Stimulated activated CD8-positive, alpha-beta memory T cell treated with anti-CD3 and anti-CD28 coated beads, Interleukin-7, amount 100 ng/mL, for 24 hours (primary cell): ENCODE results near the gene YPEL4.

Experiments used
- DNase-seq: peaks from one replicate; pipeline ENCODE4 v3.0.0-alpha.2; 2020; ENCODE audit warnings: low read depth

Gene YPEL4

GRCh38 chr11:57632116-57632515, 17.6 kb downstream of the YPEL4 start:
- DNase-seq, result no peak

DNA sequence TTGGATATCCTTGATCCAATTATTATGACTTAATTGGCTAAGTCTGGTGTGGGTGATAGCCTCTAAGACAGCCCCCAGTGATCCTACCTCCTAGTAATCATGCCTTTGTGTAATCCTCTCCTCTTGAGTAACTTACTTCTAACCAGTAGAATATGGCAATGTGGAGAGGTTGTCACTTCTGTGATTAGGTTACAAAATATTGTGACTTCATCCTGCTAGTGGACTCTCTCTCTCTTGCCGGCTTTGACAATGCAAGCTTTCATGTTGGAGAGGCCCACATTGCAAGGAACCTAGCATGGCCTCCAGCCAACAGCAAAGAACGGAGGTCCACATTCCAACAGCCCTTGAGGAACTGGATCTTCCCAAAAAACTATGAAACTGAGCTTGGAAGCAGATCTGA, 19.5 kb downstream of the YPEL4 start:
- no peak for DNase-seq

GRCh38 chr11:57626895-57627294, 22.8 kb downstream of the YPEL4 start:
- no peak for DNase-seq

DNA sequence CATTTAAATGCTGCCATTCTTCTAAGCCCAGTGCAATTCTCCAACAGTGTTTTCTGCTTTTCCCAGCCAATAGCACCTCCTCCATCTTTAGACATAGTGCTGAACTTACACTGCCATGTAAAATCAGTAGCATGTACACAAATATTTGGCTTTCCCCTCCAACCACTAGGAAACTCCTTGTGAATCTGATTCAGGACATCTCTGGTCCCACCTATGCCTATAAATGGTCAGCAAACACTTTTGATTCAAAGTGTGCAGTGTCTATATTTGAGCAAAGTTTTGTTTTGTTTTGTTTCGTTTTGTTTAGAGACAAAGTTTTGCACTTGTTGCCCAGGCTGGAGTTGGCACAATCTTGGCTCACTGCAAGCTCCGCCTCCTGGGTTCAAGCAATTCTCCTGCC, 24.8 kb downstream of the YPEL4 start:
- DNase-seq, result no peak

- DNase-seq, result no peak
Measured at GRCh38 chr11:57622263-57622662, 27.4 kb downstream of the YPEL4 start.

- no peak for DNase-seq
Measured at GRCh38 chr11:57620467-57620866, 29.2 kb downstream of the YPEL4 start.

GRCh38 chr11:57619331-57619730, 30.4 kb downstream of the YPEL4 start:
- no peak for DNase-seq

DNA sequence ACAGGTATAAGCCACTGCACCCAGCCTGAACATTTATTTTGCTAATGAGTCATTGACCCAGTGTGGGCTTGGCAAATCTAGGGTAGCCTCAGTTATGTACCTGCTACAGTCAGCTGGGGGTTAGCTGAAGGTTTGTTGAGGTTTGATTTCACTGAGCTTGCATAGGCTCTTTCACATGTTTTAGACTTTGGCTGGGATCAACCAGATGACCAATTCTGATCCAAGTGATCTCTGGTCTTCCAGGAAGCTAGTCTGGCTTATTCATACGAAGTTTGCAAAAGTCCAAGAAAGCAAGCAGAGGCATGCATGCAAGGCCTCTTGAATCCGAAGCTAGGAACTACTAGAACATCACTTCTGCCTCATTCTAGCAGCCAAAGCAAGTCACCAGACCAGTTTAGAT, 31.3 kb downstream of the YPEL4 start:
- no peak for DNase-seq

DNA sequence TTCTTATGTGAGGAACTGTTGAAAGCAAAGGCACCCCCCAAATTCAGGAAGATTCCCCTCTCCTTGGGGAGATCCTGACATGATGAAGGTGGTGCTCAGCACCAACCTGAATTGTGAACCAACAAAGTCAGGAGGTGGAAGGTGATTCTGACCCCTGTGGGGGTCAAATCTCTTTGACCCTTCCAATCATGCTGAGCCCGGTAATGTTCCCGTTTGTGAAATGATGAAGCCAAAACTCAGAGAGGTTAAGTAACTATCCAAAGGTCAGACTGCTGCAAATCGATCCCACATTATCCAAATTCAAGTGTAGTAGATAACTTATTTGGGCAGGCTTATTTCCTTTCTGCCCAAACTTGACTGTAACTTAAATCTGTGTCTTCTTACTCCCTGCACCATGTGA, 33.1 kb downstream of the YPEL4 start:
- no peak for DNase-seq

GRCh38 chr11:57615308-57615707, 34.4 kb downstream of the YPEL4 start:
- no peak for DNase-seq

GRCh38 chr11:57614234-57614772, 35.4 kb downstream of the YPEL4 start:
- no peak for DNase-seq

DNA sequence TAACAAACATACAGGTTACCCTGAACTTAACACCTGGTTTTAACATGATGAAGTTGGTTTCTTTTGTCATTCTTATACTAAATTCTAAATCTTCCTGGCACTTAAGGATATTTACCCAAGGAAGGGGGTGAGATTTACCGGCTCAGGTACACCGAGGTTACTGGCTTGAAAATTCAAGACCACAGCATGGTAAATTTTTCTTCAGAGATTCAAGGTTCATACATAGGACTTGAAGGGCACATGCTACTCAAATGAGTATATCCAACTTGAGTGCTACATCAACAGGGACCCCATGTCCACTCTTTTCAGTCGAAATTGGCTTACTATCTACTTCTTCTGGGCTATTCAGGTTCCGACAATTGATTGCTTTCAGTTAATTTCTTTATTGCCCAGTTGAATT, 39.5 kb downstream of the YPEL4 start:
- no peak for DNase-seq

DNA sequence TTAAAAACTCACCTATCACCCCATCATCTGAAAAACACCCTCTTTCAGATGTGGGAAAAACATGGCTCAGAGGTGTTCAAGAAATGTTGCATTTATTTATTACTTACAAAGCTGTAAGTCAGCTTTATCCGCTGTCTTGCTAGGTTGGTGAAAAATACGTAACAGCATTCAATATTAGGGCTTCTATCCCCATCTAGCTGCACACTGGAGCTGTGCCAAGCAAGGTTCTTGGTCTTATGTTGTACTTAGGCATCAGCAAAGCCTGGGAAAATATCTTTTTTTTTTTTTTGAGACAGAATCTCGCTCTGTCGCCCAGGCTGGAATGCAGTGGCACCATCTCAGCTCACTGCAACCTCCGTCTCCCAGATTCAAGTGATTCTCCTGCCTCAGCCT, 44.7 kb downstream of the YPEL4 start:
- no peak for DNase-seq

DNA sequence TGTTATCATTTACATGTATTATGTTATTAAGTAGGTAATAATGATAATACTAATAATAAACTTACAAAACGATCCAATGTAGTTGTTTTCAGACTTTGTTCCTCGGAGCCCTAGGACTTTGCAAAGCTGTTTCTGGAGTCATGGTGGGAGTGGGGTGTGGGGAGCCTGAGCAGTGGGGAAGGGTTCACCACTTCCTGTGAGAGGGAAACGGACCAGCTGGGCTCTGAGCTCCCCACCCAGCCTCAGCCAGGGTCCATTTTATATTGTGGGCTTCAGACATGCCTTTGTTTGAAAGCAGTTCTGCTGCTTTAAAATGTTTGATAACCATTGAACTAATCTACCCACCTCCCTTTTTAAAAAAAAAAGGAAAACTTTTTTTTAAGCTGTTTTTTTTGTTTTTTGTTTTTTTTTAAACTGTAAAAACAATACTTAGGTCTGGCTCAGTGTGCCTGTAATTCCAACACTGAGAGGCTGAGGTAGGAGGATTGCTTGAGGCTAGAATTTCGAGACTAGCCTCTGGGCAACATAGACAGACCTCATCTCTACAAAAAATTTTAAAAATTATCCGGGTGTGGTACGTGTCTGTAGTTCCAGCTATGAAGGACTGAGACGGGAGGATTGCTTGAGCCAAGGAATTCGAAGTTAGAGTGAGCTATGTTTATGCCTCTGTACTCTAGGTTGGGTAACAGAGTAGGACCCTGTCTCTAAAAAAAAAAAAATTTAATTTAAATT, 45.2 kb downstream of the YPEL4 start:
- no peak for DNase-seq

DNA sequence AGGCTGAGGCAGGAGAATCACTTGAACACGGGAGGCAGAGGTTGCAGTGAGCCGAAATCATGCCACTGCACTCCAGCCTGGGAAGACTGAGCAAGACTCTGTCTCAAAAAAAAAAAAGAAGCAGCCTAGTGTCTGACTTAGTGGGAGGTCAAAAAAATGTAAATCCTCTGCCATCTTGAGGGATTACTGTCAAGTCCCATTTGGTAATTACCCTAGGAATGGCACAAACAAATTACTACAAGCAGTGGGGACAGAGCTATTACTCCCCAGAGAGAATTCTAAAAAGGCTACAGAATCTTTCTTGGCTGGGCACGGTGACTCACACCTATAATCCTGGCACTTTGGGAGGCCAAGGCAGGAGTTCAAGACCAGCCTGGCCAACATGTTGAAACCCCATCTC, 48.4 kb downstream of the YPEL4 start:
- no peak for DNase-seq

- no peak for DNase-seq
Measured at GRCh38 chr11:57599381-57599780, 50.3 kb downstream of the YPEL4 start.

DNA sequence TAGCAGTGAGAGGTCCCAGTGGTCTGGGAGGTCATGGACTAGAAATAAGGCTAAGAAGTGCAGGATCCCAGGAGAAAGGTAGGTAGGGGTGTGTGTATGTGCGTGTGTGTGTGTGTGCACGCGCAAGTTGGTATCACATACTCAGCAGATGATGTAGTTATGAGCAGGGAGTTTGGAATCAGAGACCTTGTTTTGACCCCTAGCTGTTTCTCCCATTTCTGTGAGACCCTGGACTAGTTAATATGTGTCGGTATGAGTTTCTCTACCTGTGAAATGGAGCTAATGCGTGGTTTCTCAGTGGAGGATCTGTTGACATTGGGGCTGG, 50.9 kb downstream of the YPEL4 start:
- DNase-seq, result no peak

DNA sequence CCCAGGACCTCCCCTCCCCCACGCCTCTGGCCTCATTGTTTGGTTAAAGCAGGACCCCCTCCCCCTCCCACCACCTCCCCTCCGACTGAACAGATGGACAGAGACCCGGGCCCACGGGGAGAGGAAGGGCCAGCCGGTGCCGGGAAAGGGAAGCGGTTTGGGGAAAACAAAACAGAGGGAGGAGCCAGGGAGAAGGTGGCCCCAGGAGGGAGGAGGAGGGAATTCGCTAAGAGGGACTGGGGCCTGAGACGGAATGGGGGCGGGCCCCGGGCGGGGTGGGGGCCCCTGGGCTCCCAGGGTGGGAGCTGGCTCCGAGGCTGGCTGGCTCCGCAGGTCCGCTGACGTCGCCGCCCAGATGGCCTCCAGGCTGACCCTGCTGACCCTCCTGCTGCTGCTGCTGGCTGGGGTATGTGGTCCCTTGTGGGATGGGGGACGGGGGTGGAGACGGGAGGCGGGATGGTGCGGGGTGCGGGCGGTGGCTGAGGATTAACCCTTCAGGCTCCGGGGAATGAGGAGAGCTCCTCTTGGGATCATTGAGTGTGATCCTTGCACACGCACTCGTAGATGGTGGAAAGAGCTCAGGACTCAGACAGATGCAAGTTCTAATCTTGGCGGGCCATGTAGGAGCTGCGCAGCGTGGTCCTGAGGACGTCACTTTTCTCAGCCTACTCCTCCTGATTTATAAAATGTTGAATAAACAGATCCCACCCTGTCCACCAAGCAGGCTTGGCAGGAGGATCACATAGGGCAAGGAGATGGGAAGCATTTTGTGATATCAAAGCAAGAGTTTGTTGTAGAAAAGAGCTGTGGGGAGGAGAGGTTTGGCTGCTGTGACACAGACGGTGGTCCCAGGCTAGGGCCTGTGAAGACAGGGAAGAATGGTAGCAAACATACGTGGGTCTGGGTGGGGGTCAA, 51.5 kb downstream of the YPEL4 start:
- DNase-seq, result no peak

GRCh38 chr11:57597461-57597915, 52.2 kb downstream of the YPEL4 start, which contains the start of gene SERPING1:
SERPING1 (plus strand) TSS chr11:57597685; CDS start chr11:57598271, 586 bp downstream.
- no peak for DNase-seq

DNA sequence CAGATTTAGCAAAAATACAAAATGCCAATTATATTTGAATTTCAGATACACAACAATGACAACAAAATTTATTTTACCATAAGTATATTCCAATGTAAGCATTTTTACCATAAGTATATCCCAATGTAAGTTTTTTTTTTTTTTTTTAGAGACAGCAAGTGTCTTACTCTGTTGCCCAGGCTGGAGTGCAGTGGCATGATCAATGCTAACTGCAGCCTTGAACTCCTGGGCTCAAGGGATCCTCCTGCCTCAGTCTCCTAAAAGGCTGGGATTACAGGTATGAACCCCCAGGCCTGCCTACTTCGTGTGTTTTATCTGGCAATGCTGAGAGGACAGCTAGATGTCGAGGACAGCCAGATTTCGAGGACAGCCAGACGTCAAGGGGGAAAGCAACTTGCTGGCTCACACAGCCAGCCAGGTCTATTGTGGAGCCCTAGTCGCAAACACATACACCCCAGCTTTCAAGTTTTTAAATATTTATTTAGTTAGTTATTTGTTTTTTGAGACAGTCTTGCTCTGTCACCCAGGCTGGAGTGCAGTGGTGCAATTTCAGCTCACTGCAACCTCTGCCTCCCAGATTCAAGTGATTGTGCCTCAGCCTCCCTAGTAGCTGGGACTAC, 53.3 kb downstream of the YPEL4 start:
- DNase-seq, result no peak
